SK-MEL-5 (cell line): ENCODE results near the gene SLC44A1. TPM values are rescaled to one million over a fixed set of nuclear protein-coding genes. Genes with fewer than 3 reads are reported as not detected.

Experiments
- DNase-seq: peaks from one replicate; pipeline ENCODE4 v3.0.0-alpha.2; 2016; ENCODE audit warnings: low read depth, low spot score
- in situ Hi-C: cut with HindIII; loops from 2 replicates; pipeline ENCODE4 v1.10.0; 2016; ENCODE audit warnings: low sequenced_read_pairs, high pct_unique_total_duplicates, low pct_unique_long_range_greater_than_20kb
- total RNA-seq: library from RNA; depleted of rRNA; stranded (reverse); fragments of >200 nt; shearing (Covaris generic); gene quantifications from 2 replicates; pipeline ENCODE4 v1.2.3, GENCODE V29; 2014

The SLC44A1 gene
- total RNA-seq, 1 experiment from 2014 or later: 141 TPM

DNA sequence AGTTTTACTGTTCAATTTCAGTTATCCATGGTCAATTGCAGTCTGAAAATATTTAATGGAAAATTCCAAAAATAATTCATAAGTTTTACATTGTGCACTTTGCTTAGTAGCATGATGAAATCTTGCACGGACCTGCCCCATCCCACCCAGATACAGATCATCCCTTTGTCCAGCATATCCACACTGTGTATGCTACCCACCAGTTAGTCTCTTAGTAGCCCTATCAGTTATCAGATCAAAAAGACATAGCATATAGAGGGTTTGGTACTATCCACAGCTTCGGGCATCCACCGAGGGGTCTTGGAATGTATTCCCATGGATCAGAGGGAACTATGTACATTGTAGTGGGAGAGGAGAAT lies 97.7 kb downstream of the SLC44A1 start:
- in situ Hi-C loops: no loop called here
- DNase-seq: peak; percentile 11

DNA sequence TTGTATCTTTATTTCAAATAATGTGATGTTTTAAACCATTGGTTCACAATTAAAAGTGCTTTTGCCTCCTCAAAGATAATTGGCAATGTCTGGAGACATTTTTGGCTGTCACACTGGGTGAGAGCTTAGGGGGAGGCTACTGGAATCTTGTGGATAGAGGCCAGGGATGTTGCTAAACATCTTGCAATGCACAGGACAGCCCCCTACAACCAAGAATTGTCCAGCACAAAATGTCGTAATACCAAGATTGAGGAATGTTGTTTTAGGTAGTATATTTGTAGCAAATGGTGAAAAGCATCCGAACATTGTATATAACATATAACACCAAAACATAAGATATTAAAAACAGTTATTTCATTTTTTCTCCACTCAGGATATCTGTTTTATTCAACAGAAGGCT lies 99.8 kb downstream of the SLC44A1 start:
- in situ Hi-C loops: no loop called here
- DNase-seq: no peak

DNA sequence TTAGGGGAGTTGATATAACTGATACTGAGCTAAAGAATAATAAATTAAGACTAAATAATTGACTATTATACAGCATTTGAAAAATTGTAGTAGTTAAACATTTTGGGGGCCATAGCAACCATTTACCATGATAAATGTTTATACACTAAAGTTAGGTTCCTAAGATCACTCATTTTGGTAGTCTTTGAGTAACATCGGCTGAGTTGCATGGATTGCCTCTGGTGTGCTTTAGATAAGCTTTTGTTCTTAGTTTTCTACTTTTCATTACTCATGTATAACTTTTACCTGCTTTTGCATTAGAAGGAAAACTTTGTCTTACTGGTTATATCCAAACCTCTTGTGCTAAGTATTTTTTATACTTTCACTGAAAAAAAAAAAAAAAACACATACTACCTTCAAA lies 101.2 kb downstream of the SLC44A1 start:
- no peak for DNase-seq
- in situ Hi-C loops: no loop called here

DNA sequence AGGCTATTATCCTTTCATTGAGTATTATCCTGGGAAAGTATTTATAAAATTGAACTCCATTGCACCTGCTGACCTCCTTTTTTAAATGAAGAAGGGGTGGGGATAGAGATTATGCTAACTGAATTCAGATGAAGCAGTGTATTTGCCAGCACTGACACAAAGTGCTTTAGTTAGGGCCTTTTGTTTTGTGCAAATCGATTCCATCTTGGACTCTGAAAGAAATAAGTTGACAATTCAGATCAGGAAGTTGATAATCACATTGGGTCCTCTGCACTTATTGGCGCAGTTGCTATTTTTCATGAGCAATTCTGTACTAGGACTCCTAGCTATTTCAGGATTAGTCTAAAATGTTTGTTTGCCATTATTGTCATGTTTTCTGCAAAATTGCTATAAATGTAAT lies 101.8 kb downstream of the SLC44A1 start:
- DNase-seq: no peak
- in situ Hi-C loops: no loop called here

DNA sequence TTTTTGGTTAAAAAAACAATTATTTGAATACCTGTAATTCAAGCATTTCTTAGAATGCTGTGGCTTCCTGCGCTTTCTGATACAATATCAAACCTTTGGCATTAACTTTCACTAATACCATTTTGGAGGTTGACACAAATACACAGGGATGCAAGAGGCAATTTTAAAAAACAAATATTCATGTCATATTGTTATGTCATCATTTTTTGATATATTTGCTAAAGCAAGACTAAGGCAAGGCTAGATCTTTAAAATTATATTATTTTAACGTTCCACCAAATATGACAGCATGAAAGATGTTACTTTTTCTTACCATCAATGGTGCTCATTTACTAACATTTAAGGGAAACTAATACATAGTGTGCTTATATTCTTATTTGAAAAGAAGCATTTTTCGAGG lies 110.0 kb downstream of the SLC44A1 start:
- in situ Hi-C loops: no loop called here
- no peak for DNase-seq

DNA sequence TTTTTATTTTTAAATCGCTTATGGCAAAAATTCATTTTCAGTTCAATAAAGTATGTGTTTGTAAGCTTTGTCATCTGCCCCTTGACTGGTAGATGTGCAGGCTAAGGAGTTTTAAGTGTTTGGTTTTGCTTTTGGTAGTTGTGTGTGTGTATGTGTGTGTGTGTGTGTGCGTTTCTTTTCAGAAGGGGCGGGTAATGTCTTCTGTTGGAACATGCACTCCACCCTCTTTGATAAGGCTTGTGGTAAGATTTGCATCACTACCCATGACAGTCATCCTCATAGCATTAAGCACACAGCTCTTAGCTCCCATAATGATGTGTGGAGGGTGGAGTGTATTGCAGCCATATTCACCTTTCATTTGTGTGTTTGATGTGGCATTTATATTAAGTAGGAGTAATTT lies 111.3 kb downstream of the SLC44A1 start:
- in situ Hi-C loops: no loop called here
- peak; percentile 69 for DNase-seq

DNA sequence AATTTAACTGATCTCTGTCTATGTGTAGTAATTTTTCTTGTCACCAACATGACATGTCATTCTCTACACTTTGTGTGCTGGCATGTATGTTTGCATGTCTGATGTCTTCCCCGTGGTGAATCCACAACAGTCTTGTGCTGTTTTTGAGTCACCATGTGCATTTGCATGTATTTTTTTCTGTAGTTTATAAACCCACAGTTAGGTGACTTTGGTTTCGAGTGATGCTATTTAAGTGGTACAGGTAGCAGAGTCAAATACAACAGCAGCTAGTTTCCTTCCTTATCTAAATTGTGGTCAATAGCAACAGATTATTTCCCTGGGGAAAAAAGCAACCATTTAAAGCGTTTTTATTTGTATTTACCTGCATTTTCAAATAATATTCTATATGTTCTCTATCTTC lies 113.5 kb downstream of the SLC44A1 start:
- DNase-seq: no peak
- in situ Hi-C loops: no loop called here

DNA sequence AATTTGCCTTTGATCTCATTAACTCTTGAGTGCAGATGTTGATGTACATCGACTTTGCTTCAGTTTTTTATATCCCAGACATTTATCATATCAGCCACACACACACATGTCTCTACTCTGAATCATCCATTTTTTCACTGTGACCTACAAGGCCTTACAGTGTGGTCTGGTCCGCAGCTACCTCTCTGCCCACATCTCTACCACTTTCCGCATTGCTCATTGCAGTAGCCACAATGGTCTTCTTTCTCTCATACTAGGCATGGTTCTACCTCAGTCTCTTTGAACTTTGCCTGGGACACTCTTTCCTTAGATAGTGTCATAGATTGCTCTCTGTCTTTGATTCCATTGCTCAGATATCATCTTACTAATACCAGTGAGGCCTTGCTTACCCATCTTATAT lies 115.4 kb downstream of the SLC44A1 start:
- peak; percentile 57 for DNase-seq
- in situ Hi-C loops: no loop called here

DNA sequence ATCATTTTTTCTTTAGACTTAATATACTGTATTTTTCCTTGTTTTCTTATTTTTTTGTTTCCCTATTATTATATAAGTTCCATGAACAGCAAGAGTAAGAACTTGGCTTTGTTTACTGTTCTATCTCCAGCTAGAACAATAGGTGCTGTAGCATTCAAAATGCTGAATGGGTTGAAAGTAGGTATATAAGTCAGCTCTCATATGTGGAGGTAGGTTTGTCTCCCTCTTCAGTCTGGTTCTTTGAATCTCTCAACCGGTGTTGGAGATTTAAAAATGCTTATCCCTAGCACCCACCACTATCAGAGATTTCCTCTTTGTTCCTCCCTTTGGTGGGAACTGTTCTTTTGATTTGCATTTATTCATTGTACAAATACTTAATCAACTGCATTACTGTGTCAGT lies 115.9 kb downstream of the SLC44A1 start:
- DNase-seq: peak; percentile 42
- in situ Hi-C loops: no loop called here

DNA sequence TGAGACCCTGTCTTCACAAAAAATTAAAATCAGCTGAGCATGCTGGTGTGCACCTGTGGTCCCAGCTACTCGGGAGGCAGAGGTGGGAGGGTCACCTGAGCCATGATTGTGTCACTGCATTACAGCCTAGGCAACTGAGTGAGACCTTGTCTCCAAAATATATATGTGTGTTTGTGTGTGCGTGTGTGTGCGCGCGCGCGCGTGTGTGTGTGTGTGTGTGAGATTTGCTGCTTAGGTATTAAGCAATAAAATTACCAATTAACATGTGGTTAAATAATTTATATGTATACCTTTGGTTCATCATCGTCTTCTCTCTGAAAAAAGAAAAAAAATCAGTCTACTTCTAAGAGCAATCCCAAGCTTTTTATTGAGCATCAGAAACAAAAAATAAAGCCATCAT lies 117.4 kb downstream of the SLC44A1 start:
- in situ Hi-C loops: no loop called here

DNA sequence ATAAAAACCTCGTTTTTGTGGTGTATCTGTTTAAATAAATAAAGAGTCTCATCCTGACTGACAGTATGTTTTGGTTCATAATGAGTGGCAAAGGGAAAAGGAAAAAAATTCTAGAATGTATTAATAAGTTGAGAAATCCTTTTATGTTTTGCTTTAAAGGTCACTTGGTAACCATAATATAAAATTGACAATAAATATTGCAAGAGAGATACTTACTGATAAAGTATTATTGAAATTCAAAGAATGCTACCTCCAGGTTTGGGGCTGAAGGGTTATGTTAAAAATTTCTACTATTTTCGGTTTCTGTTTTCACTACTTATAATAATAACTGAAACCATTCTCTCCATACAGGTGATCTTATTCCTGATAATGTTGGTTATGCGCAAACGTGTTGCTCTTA lies 118.0 kb downstream of the SLC44A1 start:
- no peak for DNase-seq
- in situ Hi-C loops: no loop called here

More for the DNA sequence above, 117.4 kb downstream of the SLC44A1 start:
- no peak for DNase-seq

DNA sequence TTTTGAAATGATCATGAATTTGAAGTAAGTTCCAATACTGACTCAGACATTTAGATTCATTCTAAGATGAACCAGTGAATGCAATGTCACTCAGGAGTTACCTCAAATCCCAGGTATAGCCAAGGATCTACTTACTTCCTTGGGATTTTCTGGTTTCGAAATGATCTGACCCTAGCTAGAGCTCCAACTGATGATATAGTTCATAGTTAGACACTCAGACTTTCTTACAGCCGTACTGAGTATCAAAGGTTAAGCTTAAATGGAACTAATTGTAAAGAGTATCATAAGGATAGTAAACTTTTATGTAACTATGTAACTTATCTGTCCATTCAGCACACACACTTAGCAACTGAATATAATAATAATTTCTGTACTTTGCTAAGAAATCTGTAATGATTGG lies 119.4 kb downstream of the SLC44A1 start:
- no peak for DNase-seq
- in situ Hi-C loops: no loop called here

DNA sequence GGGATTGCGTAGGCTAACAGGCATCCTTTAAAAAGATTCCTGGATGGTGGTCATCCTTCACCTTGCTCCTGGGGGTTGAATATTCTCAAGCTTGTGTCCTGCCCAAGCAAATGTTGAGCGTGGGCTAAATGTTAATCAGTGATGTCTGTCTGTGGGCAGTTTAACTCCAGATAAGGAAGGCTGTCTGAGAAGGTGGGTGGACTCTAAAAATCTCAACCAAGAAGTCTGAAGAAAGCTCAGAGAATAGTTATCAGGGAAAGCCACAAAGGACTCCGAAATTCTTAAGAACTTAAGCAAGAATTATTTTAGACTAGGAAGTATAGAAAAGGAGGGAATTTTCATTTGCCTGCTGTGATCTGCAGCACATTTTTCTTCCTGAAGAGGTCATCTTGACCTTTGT lies 125.5 kb downstream of the SLC44A1 start:
- in situ Hi-C loops: no loop called here
- DNase-seq: no peak

DNA sequence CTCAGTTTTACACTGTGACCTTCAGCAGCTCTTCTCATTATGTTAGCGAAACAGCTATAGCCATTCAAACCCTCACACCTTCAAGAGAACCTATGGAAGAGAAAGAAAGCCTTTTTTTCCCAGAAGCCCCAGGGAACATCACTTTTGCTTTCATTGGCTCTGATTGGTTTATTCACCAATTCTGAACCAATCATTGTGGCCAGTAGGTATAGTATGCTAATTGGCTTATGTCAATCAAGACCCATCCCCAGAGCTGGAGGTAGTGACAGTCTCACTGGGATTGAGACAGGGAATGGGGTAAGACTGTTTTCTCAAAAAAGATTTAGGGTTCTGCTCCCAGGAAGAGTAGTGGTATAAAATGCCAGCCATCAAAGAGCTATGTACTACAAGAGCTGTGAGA lies 129.3 kb downstream of the SLC44A1 start:
- in situ Hi-C loops: no loop called here
- peak; percentile 17 for DNase-seq

DNA sequence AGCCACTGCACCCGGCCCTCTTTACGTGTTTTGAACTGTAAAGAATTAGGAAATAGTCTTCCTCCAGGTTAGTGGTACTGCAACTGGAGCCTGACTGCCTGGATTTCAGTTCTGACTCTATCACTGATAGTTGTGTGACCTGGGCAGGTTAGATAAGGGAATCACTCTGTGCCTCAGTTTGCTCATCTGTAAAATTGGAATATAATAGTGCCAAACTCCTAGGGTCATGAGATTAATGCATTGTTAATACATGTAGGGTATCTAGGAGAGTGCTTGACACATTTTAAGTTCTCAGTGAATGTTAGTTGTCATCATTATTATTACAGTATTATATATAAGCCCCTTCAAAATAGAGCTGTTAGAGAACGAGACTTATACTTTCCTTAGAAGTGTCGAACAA lies 130.9 kb downstream of the SLC44A1 start:
- in situ Hi-C loops: no loop called here

DNA sequence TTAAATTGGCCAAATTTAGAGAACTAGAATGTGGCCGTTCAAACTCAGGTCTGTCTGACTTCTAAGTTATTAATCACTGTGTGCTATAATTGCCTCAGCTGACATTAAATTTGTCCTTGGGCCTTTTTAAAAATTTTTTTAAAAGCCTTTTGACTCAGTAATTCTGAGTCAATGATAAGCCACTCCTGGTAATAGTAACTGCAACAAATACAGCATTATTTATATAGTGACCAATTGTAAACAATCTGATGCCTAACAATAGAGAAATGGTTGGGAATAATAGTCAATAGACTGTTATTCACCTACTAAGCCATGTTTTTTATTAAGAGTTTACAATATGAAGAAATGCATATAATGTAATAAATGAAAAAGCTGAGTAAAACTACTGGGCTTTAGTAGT lies 132.4 kb downstream of the SLC44A1 start:
- in situ Hi-C loops: no loop called here
- no peak for DNase-seq

More for the DNA sequence above, 130.9 kb downstream of the SLC44A1 start:
- no peak for DNase-seq

DNA sequence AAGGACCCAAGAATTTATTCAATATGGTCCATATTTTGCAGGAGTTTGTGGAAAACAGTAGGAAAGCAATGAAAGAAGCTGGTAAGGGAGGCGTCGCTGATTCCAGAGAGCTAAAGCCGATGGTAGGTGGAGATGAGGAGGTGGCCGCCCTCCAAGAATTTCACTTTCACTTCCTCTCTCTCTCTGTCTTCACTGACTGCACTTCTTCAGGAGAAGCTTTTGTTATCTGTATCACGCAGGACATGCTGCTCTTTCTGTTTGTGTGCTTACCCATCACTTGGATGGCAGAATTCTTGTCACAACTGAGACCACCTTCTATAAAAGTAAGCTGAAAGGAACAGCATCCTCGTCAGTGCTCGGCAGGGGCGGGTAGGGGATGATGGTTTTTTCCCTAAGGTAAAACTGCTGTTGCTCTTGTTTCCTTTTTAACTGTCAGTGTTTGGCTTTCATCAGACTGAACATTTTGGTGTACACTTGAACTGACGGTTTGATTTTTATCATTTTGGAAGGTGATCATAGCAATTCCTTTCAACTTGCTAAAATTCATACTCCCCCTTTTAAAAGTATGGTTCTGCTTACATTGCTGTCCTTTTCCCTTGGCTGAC lies 141.0 kb downstream of the SLC44A1 start:
- in situ Hi-C loops: no loop called here
- peak; percentile 63 for DNase-seq

DNA sequence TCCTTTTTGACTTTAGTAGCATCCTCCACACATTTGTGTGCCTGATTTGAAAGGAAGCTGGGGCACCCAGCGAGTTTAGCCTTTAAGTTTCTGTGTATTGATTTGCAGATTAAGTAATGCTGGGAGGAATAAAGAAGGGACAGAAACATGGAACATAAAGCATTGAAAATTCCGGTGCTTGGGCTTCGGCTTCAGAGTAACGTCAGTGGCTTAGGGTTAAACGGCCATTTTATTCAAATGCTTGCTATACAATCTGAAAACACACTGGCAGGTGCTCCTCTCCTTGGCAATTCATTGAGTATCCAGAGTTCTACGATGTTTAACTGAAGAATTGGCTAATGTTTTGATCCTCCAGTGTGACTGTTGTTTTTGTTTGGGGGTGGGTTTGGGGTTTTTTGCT lies 145.3 kb downstream of the SLC44A1 start:
- in situ Hi-C loops: no loop called here
- no peak for DNase-seq

DNA sequence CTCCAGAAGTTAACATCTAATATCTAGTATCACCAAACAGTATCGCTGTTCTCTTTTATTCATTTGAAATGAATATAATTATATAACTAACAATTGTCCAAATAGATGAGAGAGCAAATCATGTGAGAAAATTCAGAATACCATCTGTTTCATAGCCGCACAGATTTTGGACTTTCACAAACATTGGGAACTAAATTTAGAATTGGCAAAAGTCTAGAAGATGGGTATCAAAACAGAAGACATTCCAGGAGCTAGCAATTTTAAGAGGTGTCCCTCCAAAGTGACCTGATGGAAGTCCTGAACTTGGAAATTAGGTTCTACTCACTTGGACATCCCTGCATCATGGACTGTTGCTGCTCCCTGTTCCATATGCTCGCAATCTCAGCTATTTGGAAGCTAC lies 146.4 kb downstream of the SLC44A1 start:
- in situ Hi-C loops: no loop called here

DNA sequence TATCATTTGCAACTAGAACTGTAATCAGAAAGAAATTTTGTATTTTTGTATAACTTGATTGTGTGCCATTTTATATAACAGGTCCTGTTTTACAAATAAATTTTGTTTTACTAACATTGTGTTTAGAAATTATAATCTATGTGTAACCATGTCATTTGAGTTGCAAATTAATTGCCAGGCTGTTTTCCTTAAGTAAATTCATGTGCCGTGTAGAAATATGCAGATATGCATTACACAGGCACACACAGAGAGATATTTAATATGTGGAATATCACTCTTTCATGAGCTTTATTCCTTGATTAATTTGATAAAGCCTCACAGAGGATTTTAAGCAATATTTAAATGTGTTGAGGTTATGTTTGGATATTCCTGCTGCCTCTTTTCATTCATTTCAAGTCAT lies 146.8 kb downstream of the SLC44A1 start:
- in situ Hi-C loops: no loop called here
- no peak for DNase-seq

More for the DNA sequence above, 146.4 kb downstream of the SLC44A1 start:
- no peak for DNase-seq
